Neuron (in vitro differentiated cells): ENCODE measurements around the gene PPP6R2.
"Not testable (repeated sequence)": the region's sequence is repeated elsewhere in the genome, so short reads cannot be mapped to it uniquely, and the experiment has no call there.

Experiments
- H2AFZ ChIP-seq: one replicate; pipeline ENCODE4 v1.6.1; 2013; ENCODE audit warnings: low read depth, mild to moderate bottlenecking, inconsistent platforms, low read length, moderate library complexity
- H3K27me3 ChIP-seq: one replicate; pipeline ENCODE4 v1.6.1; 2013; ENCODE audit warnings: low read length; ENCODE audit not compliant: insufficient read depth
- H3K36me3 ChIP-seq: one replicate; pipeline ENCODE4 v1.6.1; 2013; ENCODE audit warnings: low read length; ENCODE audit not compliant: insufficient read depth
- H3K4me1 ChIP-seq: one replicate; pipeline ENCODE4 v1.6.1; 2013; ENCODE audit warnings: low read length; ENCODE audit not compliant: insufficient read depth
- H3K4me3 ChIP-seq: 2 replicates; pipeline ENCODE4 v1.5.1; 2013; ENCODE audit warnings: mild to moderate bottlenecking, low read length, moderate library complexity
- H3K9me3 ChIP-seq: one replicate; pipeline ENCODE4 v1.6.1; 2013; ENCODE audit warnings: low read length

The PPP6R2 gene

DNA sequence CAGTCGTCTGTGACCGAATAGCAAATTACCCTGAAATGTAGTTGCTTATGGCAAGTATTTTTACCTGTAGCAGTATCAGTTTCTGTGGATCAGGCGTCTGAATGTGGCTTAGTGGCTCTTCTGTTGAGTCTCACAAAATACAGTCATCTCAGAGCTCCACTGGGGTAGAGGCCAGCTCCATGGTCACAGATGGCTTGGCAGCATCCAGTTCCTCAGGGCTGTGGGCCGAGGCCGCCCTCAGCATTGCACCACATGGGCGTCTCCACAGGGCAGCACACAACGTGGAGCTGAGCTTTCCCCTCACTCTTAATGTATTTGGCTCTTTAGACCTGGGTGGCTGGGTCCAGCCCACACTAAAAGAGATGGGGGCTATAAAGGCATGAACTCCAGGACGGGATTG, 73.9 kb downstream of the PPP6R2 start:
- Histone ChIP-seq H3K4me3 (no peak overlapping the region), H3K9me3 (no peaks in the 10 kb centered on the region), H2AFZ (no peak overlapping the region), H3K36me3 (peaks cover 74% of the 10 kb centered on the region), H3K4me1 (no peaks in the 10 kb centered on the region), H3K27me3 (no peaks in the 10 kb centered on the region)

- H3K9me3 ChIP-seq = no peaks in the 10 kb centered on the region
- no peak overlapping the region for H2AFZ ChIP-seq
- H3K27me3 ChIP-seq = no peaks in the 10 kb centered on the region
- peaks cover 81% of the 10 kb centered on the region for H3K36me3 ChIP-seq
- no peaks in the 10 kb centered on the region for H3K4me1 ChIP-seq
- no peak overlapping the region for H3K4me3 ChIP-seq
These were observed 74.5 kb downstream of the PPP6R2 start for GRCh38 chr22:50417411-50418210.

GRCh38 chr22:50418624-50419023, 75.5 kb downstream of the PPP6R2 start:
- peaks cover 2% of the 10 kb centered on the region for H3K9me3 ChIP-seq
- H3K4me3 ChIP-seq = no peak overlapping the region
- no peak overlapping the region for H2AFZ ChIP-seq
- no peaks in the 10 kb centered on the region for H3K27me3 ChIP-seq
- no peaks in the 10 kb centered on the region for H3K4me1 ChIP-seq
- peaks cover 88% of the 10 kb centered on the region for H3K36me3 ChIP-seq

DNA sequence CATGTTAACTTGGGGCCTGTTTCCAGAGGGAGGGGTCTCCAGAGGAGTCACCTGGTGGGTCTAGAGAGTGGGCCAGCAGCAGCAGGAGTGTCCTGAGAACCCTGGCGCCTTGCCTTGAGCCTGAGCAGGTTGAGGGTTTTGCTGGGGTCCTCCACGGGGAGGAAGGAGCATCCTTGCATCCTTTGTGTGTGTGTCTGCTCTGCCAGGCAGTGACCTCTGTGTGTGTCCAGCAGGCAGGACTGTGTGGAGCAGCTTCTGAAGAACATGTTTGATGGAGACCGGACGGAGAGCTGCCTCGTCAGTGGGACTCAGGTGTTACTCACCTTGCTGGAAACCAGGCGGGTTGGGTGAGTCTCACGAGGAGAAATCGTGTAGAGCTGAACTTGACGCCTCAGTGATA, 76.0 kb downstream of the PPP6R2 start:
- Histone ChIP-seq H2AFZ (no peak overlapping the region), H3K4me3 (no peak overlapping the region), H3K36me3 (peaks cover 88% of the 10 kb centered on the region), H3K27me3 (no peaks in the 10 kb centered on the region), H3K4me1 (no peaks in the 10 kb centered on the region), H3K9me3 (peaks cover 2% of the 10 kb centered on the region)

GRCh38 chr22:50420015-50420414, 76.9 kb downstream of the PPP6R2 start:
- H3K4me1 ChIP-seq = no peaks in the 10 kb centered on the region
- H3K9me3 ChIP-seq = peaks cover 2% of the 10 kb centered on the region
- peaks cover 87% of the 10 kb centered on the region for H3K36me3 ChIP-seq
- no peak overlapping the region for H3K4me3 ChIP-seq
- no peak overlapping the region for H2AFZ ChIP-seq
- no peaks in the 10 kb centered on the region for H3K27me3 ChIP-seq

- H3K9me3 ChIP-seq = peaks cover 4% of the 10 kb centered on the region
- no peak overlapping the region for H3K4me3 ChIP-seq
- no peak overlapping the region for H2AFZ ChIP-seq
- no peaks in the 10 kb centered on the region for H3K27me3 ChIP-seq
- no peaks in the 10 kb centered on the region for H3K4me1 ChIP-seq
- H3K36me3 ChIP-seq = peaks cover 87% of the 10 kb centered on the region
These were observed 77.5 kb downstream of the PPP6R2 start for GRCh38 chr22:50420581-50420980.

DNA sequence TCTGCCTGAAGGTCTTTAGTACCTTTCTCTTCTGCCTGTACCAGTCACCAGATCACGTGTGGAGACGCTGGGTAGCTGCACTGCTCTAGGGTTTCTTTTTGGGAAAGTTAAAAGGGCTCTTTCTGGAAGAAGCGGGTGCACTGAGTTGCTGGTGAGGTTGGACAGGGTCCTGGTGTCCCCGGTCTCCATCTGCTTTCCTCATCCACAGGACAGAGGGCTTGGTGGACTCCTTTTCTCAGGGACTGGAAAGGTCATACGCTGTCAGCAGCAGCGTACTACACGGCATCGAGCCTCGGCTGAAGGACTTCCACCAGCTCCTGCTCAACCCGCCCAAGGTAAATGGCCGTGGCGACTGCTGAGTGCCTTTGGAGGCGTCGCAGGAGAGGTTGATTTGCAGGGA, 78.9 kb downstream of the PPP6R2 start:
- Histone ChIP-seq H3K4me3 (no peak overlapping the region), H3K4me1 (no peaks in the 10 kb centered on the region), H3K9me3 (peaks cover 4% of the 10 kb centered on the region), H3K36me3 (peaks cover 80% of the 10 kb centered on the region), H2AFZ (no peak overlapping the region), H3K27me3 (no peaks in the 10 kb centered on the region)

DNA sequence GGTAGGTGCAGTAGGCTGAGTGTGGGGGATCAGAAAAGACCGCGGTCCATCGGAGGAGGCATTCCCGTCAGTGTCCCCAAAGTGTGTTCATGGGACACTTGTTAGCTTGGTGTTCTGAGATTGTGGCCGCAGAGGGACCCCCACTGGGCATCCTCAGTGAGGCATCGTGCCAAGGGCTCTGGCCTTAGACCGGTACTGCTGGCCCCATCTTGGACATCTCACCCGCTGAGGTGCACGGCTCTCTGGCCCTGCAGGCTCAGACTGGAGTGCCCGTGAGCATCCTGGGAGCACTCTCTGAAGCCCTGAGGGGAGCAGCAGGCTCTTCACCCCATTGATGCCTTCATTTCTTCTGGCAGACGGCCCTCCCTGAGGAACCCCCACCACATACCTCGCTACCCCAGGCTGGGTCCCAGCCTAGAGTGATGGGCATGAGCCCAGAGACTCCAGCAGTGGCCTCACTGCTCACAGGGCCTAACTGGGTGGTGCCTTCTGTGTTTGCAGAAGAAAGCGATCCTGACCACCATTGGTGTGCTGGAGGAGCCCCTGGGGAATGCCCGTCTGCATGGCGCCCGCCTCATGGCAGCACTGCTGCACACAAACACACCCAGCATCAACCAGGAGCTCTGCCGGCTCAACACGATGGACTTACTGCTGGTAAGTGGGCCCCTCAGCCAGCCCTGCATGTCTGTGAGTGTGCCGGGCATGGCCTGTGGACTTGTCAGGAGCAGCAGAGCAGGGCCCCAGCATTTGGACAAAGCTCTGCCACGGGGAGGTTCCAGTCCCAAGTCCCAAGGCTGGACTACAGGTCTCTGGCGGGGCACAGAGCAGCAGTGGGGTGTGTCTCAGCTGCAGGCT, 80.1 kb downstream of the PPP6R2 start:
- peaks cover 4% of the 10 kb centered on the region for H3K9me3 ChIP-seq

DNA sequence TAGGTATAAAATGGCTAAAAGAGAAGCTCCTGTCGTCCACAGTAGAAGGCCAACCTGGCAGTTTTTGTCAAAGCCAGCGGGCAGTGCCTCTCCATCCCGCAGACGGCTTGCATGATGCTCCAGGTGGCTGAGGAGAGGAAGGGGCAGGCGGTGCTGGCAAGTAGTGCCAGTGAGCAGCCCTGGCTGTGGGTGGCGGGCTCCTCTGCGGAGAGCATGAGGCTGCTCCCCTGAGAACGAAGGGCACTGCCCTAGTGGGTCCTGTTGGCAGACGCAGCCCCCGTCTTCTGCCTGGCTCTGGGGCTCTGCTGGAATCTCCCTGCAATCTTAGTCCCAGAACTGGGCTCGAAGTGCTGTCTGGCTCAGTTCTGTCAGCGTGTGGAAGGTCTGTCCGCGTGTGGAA, 80.8 kb downstream of the PPP6R2 start:
- Histone ChIP-seq H3K9me3 (peaks cover 4% of the 10 kb centered on the region), H2AFZ (no peak overlapping the region), H3K36me3 (peaks cover 78% of the 10 kb centered on the region), H3K27me3 (no peaks in the 10 kb centered on the region), H3K4me3 (no peak overlapping the region), H3K4me1 (no peaks in the 10 kb centered on the region)

More for the DNA sequence above, 80.1 kb downstream of the PPP6R2 start:
- peaks cover 78% of the 10 kb centered on the region for H3K36me3 ChIP-seq
- no peak overlapping the region for H3K4me3 ChIP-seq
- no peak overlapping the region for H2AFZ ChIP-seq
- no peaks in the 10 kb centered on the region for H3K27me3 ChIP-seq
- no peaks in the 10 kb centered on the region for H3K4me1 ChIP-seq

GRCh38 chr22:50425179-50425916, 82.2 kb downstream of the PPP6R2 start:
- Histone ChIP-seq H3K4me3 (no peak overlapping the region), H3K36me3 (peaks cover 76% of the 10 kb centered on the region), H3K27me3 (no peaks in the 10 kb centered on the region)

GRCh38 chr22:50432131-50432876, 89.2 kb downstream of the PPP6R2 start:
- no peaks in the 10 kb centered on the region for H3K4me1 ChIP-seq
- H2AFZ ChIP-seq = no peak overlapping the region
- H3K9me3 ChIP-seq = no peaks in the 10 kb centered on the region
- no peak overlapping the region for H3K4me3 ChIP-seq
- H3K36me3 ChIP-seq = peaks cover 74% of the 10 kb centered on the region
- H3K27me3 ChIP-seq = no peaks in the 10 kb centered on the region

More at GRCh38 chr22:50425179-50425916, 82.2 kb downstream of the PPP6R2 start:
- peaks cover 4% of the 10 kb centered on the region for H3K9me3 ChIP-seq
- H2AFZ ChIP-seq = no peak overlapping the region
- H3K4me1 ChIP-seq = no peaks in the 10 kb centered on the region

DNA sequence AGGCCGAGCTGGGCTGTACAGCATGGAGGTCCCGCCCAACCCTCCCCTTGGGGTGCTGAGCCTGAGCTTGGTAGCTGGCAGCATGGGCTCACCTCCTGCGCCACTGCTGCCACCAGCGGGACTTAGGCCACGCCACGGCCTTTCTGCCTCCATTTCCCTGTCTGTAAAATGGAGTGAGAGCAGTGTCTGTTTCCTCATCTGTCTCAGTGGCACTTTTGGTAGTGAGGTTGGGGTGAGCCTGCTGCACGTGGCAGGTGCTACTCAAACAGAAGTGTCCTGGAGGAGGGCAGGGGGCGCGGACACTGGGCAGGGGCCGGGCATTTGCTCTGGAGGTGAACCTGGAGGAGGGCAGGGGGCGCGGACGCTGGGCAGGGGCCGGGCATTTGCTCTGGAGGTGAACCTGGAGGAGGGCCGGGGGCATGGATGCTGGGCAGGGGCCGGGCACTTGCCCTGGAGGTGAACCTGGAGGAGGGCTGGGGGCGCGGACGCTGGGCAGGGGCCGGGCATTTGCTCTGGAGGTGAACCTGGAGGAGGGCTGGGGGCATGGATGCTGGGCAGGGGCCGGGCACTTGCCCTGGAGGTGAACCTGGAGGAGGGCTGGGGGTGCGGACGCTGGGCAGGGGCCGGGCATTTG, 89.9 kb downstream of the PPP6R2 start:
- H3K27me3 ChIP-seq, H3K4me3 ChIP-seq, H2AFZ ChIP-seq, H3K9me3 ChIP-seq, H3K4me1 ChIP-seq: not testable (repeated sequence)
- H3K36me3 ChIP-seq = peaks cover 77% of the 10 kb centered on the region
